LHCN-M2 (cell line): ENCODE measurements around the gene TUBA8. TPM values are rescaled to one million over a fixed set of nuclear protein-coding genes. Genes with fewer than 3 reads are reported as not detected.
"Not testable (repeated sequence)": the region's sequence is repeated elsewhere in the genome, so short reads cannot be mapped to it uniquely, and the experiment has no call there.

ENCODE experiments used
- DNase-seq: peaks from one replicate; pipeline ENCODE4 v3.0.0-alpha.2; 2012; ENCODE audit warnings: low read depth
- total RNA-seq: library from RNA; depleted of rRNA; stranded (reverse); fragments of >200 nt; gene quantifications from 2 replicates; pipeline ENCODE4 v1.2.3, GENCODE V29; 2014; rRNA removed

TUBA8 gene
- total RNA-seq, 1 experiment from 2014 or later = 0.46 TPM

GRCh38 chr22:18172776-18173175 lies 62.2 kb downstream of the TUBA8 start:
- DNase-seq = not testable (repeated sequence)

- DNase-seq = not testable (repeated sequence)
These were observed 62.8 kb downstream of the TUBA8 start for GRCh38 chr22:18173441-18173840.

Other genes with a start within 250 kb of the TUBA8 start
- 18.5 and 21.0 TPM in 2 replicates for gene MICAL3, start 86.2 kb upstream of the TUBA8 start, total RNA-seq
- gene PEX26, start 32.8 kb upstream of the TUBA8 start, total RNA-seq = 32.7 and 39.8 TPM in 2 replicates
- gene USP18, start 39.4 kb downstream of the TUBA8 start, total RNA-seq = 4.4 and 7.7 TPM in 2 replicates